Right atrium auricular region (tissue), 2 donors: ENCODE results near the gene TMEM255B. TPM values are rescaled to one million over a fixed set of nuclear protein-coding genes. Genes with fewer than 3 reads are reported as not detected.
"Not testable (repeated sequence)": the region's sequence is repeated elsewhere in the genome, so short reads cannot be mapped to it uniquely, and the experiment has no call there.

Experiments used
- DNase-seq: peaks from one replicate; pipeline ENCODE4 v3.0.0-alpha.2; 2019; ENCODE audit warnings: low spot score
- H3K27ac ChIP-seq, 2 donors: fragments of 200-600 bp; sonication (generic); 1 replicate in 1 of 2; 2 replicates in 1 of 2; pipeline ENCODE4 v1.5.1; 2016 to 2019
- H3K27me3 ChIP-seq, 2 donors: fragments of 200-600 bp; sonication (generic); one replicate each; pipeline versions ENCODE4 v1.5.1 to v1.6.0; 2017 to 2019
- H3K36me3 ChIP-seq: fragments of 200-600 bp; sonication (generic); one replicate; pipeline ENCODE4 v1.5.1; 2016
- H3K4me1 ChIP-seq, 2 donors: fragments of 200-600 bp; sonication (generic); one replicate each; pipeline versions ENCODE4 v1.5.1 to v1.6.0; 2017 to 2019
- H3K4me3 ChIP-seq, 2 donors: fragments of 200-600 bp; sonication (generic); 1 replicate in 1 of 2; 2 replicates in 1 of 2; pipeline ENCODE4 v1.5.1; 2017 to 2019; ENCODE audit warnings: mild to moderate bottlenecking in 1 of 2, moderate library complexity in 1 of 2
- H3K9me3 ChIP-seq, 2 donors: fragments of 200-600 bp; sonication (generic); one replicate each; pipeline ENCODE4 v1.5.1; 2019
- total RNA-seq, 2 donors: library from RNA; depleted of rRNA; stranded (reverse); fragments of >200 nt; gene quantifications; one replicate each; pipeline ENCODE4 v1.1.0, GENCODE V29; 2016
- TF ChIP-seq, protein P1 (sequence below), 2 donors: fragments of 200-600 bp; sonication (generic); IDR thresholded peaks; one replicate each; pipeline ENCODE4 v1.5.1; 2019; ENCODE audit warnings: antibody characterized with exemption in 2 of 2

The TMEM255B gene
- total RNA-seq, 2 donors from 2014 or later, result 5.2 to 6.0 TPM

DNA sequence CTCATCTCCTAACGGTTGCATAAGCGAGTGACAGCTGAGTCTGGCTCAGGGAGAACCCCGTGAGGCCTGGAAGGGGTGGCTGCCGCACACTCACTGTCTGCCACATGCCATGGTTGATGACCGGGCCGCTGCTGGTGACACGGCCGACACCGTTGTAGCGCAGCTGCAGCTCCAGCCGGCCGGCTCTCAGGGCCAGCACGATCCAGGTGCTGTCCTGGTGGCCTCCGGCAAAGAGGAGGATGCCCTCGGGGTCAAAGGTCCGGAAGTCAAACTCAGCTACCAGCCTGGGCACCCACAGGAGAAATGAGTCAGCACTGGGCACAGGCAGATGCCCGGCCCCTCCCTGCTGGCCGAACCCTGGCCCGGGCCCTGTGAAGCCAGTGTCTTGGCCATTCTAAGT lies 73.2 kb downstream of the TMEM255B start:
- H3K36me3 ChIP-seq, result peaks cover 55% of the 10 kb centered on the region
- DNase-seq, result no peak
- H3K9me3 ChIP-seq, result no peaks in the 10 kb centered on the region
- H3K4me3 ChIP-seq, result no peak overlapping the region
- TF ChIP-seq, protein P1, sequence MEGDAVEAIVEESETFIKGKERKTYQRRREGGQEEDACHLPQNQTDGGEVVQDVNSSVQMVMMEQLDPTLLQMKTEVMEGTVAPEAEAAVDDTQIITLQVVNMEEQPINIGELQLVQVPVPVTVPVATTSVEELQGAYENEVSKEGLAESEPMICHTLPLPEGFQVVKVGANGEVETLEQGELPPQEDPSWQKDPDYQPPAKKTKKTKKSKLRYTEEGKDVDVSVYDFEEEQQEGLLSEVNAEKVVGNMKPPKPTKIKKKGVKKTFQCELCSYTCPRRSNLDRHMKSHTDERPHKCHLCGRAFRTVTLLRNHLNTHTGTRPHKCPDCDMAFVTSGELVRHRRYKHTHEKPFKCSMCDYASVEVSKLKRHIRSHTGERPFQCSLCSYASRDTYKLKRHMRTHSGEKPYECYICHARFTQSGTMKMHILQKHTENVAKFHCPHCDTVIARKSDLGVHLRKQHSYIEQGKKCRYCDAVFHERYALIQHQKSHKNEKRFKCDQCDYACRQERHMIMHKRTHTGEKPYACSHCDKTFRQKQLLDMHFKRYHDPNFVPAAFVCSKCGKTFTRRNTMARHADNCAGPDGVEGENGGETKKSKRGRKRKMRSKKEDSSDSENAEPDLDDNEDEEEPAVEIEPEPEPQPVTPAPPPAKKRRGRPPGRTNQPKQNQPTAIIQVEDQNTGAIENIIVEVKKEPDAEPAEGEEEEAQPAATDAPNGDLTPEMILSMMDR (IDR thresholded peaks at IDR 0.05), result no peak
- H3K4me1 ChIP-seq, result peaks cover 0 to 6% of the 10 kb centered on the region in 2 donors
- H3K27me3 ChIP-seq, result no peaks in the 10 kb centered on the region
- H3K27ac ChIP-seq, result no peak overlapping the region

DNA sequence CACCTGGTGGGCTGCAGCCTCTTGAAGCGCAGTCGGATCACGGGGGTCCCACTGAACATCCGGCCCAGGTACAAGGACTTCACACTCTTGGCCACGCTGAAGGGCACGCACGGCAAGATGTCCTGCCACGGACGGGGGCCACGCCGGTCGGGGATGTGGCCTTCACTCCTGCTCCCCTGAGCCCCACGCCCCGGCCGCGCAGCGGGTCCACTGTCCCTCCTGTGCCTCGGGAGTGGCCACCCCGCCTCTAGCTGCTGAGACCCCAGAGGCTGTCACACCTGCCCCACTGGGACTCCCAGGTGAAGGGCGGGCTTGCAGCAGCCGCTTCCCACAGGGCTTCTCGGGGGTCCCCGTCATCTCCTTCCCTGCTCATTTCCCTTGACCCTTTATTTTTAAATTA lies 73.6 kb downstream of the TMEM255B start:
- H3K4me3 ChIP-seq, result no peak overlapping the region
- TF ChIP-seq, protein P1 (IDR thresholded peaks at IDR 0.05), result no peak
- no peaks in the 10 kb centered on the region for H3K27me3 ChIP-seq
- peaks cover 51% of the 10 kb centered on the region for H3K36me3 ChIP-seq
- H3K4me1 ChIP-seq, result peaks cover 0 to 10% of the 10 kb centered on the region in 2 donors
- H3K9me3 ChIP-seq, result no peaks in the 10 kb centered on the region
- no peak overlapping the region for H3K27ac ChIP-seq
- DNase-seq, result no peak

DNA sequence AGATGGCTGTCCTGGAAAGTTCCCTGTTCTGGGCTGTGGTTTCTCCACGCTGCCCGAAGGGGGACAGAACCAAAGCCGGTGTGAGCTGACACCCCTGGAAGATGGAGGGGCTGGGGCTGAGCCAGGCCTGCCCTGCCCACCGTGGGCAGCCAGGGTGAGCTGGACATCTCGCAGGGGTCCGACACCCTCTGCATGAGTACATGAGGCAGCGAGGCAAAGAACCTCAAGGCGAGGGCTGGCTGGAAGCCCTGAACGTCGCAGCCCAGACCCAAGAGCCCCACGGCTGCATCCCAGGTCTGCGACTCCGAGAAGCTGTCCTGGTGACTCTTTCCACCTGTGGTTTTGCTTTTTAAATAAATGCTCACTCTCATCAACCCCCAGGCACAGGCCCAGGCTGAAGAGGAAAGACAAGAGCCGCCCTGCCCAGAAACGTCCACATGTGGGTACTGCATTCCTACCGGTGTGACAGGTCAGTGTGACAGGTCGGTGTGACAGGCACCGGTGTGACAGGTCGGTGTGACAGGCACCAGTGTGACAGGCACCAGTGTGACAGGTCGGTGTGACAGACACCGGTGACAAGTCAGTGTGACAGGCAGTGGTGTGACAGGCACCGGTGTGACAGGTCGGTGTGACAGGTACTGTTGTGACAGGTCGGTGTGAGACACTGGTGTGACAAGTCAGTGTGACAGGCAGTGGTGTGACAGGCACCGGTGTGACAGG lies 74.2 kb downstream of the TMEM255B start:
- H3K27ac ChIP-seq, result no peak overlapping the region
- H3K27me3 ChIP-seq, result no peaks in the 10 kb centered on the region
- peaks cover 0 to 16% of the 10 kb centered on the region in 2 donors for H3K4me1 ChIP-seq
- no peak for DNase-seq
- peaks cover 48% of the 10 kb centered on the region for H3K36me3 ChIP-seq
- H3K4me3 ChIP-seq, result no peak overlapping the region
- TF ChIP-seq, protein P1 (IDR thresholded peaks at IDR 0.05), result no peak
- no peaks in the 10 kb centered on the region for H3K9me3 ChIP-seq

- not testable (repeated sequence) for H3K27ac ChIP-seq, H3K27me3 ChIP-seq, DNase-seq, H3K9me3 ChIP-seq, H3K4me3 ChIP-seq
- Histone ChIP-seq H3K4me1 (peaks cover 0 to 24% of the 10 kb centered on the region in 2 donors), H3K36me3 (peaks cover 43% of the 10 kb centered on the region)
Measured at GRCh38 chr13:113834006-113834405, 75.0 kb downstream of the TMEM255B start.

GRCh38 chr13:113834496-113835200 lies 75.6 kb downstream of the TMEM255B start:
- Histone ChIP-seq H3K36me3 (peaks cover 43% of the 10 kb centered on the region), H3K27ac (no peak overlapping the region), H3K27me3 (no peaks in the 10 kb centered on the region), H3K4me3 (no peak overlapping the region), H3K9me3 (no peaks in the 10 kb centered on the region), H3K4me1 (peaks cover 0 to 30% of the 10 kb centered on the region in 2 donors)
- no peak for DNase-seq
- TF ChIP-seq, protein P1 (IDR thresholded peaks at IDR 0.05), result no peak

DNA sequence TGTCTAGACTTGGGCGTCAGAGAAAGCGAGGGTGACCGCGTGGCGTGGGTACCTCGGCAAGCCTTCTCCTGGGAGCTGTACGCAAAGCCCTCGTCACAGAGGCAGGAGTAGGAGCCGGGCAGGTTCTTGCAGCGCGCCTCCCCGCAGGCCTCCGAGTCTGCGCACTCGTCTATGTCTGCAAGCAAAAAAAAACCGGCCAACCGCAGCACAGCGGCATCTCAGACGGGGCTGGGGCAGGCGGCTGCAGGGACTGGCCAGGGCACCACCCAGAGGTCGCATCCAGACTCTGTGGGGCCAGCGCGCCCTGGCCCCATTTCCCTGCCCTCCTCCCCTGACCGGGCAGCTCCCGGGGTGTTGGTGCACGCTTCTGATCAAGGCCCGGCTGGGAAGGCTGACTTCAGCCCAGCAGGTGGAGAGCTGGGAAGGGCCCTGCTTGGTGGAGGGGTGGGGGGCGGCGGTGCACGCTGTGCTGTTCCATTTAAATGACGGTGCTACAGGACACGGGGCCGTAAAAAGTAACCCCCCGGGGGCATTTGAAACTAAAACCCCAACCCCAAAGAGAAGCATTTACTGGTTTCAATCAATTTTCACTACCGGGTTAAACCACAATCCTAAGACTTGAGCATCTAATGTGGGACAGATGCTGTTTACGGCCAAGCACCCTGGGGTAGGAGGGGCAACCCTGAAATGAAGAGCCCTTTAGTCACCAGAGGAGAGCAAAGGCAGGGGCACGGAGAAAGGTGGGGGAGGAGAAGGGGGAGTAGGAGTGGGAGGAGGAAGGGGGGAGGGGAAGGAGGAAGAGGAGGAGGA lies 76.6 kb downstream of the TMEM255B start:
- no peak overlapping the region for H3K4me3 ChIP-seq
- H3K27ac ChIP-seq, result no peak overlapping the region
- H3K4me1 ChIP-seq, result peaks cover 0 to 40% of the 10 kb centered on the region in 2 donors
- no peaks in the 10 kb centered on the region for H3K27me3 ChIP-seq
- no peaks in the 10 kb centered on the region for H3K9me3 ChIP-seq
- DNase-seq, result no peak
- peaks cover 43% of the 10 kb centered on the region for H3K36me3 ChIP-seq
- TF ChIP-seq, protein P1 (IDR thresholded peaks at IDR 0.05), result no peak
